Gastroesophageal sphincter (tissue), 3 donors: ENCODE measurements around the gene ARHGEF3.

Experiments used
- CTCF ChIP-seq, 4 experiments: fragments of 200-600 bp in 2 of 4; fragments of 450-650 bp in 2 of 4; sonication (generic) in 1 of 4; IDR thresholded peaks; one replicate each; pipeline ENCODE4 v1.5.1; 2017 to 2019; ENCODE audit warnings: antibody characterized with exemption in 4 of 4, mild to moderate bottlenecking in 2 of 4, moderate library complexity in 2 of 4
- EP300 ChIP-seq: sonication (generic); formaldehyde crosslinking; IDR thresholded peaks from one replicate; pipeline ENCODE4 v1.6.1; 2017; ENCODE audit warnings: antibody characterized with exemption, mild to moderate bottlenecking
- POLR2A ChIP-seq, 2 donors: fragments of 450-650 bp; IDR thresholded peaks; one replicate each; pipeline ENCODE4 v1.6.1; 2017; ENCODE audit warnings: antibody characterized with exemption in 2 of 2, mild to moderate bottlenecking in 2 of 2, moderate library complexity in 1 of 2

- no peak for TF ChIP-seq CTCF (IDR thresholded peaks at IDR 0.05)
- no peak for TF ChIP-seq POLR2A (IDR thresholded peaks at IDR 0.05)
- no peak for TF ChIP-seq EP300
Observed at GRCh38 chr3:56724676-56725075, 77.1 kb downstream of the ARHGEF3 start.
